Astrocyte of the spinal cord (primary cell): ENCODE results near the gene G6PC1.
"Not testable (repeated sequence)": the region's sequence is repeated elsewhere in the genome, so short reads cannot be mapped to it uniquely, and the experiment has no call there.

Source experiments
- DNase-seq: peaks from one replicate; pipeline ENCODE4 v3.0.0; 2011; ENCODE audit warnings: low read depth, low spot score
- H3K4me3 ChIP-seq: 2 replicates; pipeline ENCODE4 v1.5.1; 2011; ENCODE audit warnings: low read depth, mild to moderate bottlenecking, low read length, moderate library complexity
- CTCF ChIP-seq: IDR thresholded peaks from 2 replicates; pipeline ENCODE4 v1.5.1; 2012; ENCODE audit warnings: low read depth, mild to moderate bottlenecking, low read length, inconsistent platforms
- in situ Hi-C: cut with HindIII; loops from 2 replicates; pipeline ENCODE4 v1.10.0; 2017; ENCODE audit warnings: low sequenced_read_pairs

Gene G6PC1

GRCh38 chr17:42918902-42919521, 18.4 kb downstream of the G6PC1 start:
- no peak for DNase-seq
- in situ Hi-C loops, result no loop called here
- no peak for TF ChIP-seq CTCF
- no peak overlapping the region for H3K4me3 ChIP-seq

- H3K4me3 ChIP-seq, in situ Hi-C loops, DNase-seq: not testable (repeated sequence)
Measured at GRCh38 chr17:42919522-42920077, 19.0 kb downstream of the G6PC1 start.

- no peak overlapping the region for H3K4me3 ChIP-seq
- TF ChIP-seq CTCF, result no peak
- DNase-seq, result no peak
- in situ Hi-C loops, result no loop called here
Measured at GRCh38 chr17:42920106-42920900, 19.7 kb downstream of the G6PC1 start.

GRCh38 chr17:42920922-42921321, 20.3 kb downstream of the G6PC1 start:
- no peak for DNase-seq
- no peak overlapping the region for H3K4me3 ChIP-seq
- no peak for TF ChIP-seq CTCF
- in situ Hi-C loops, result no loop called here

GRCh38 chr17:42922294-42922693, 21.7 kb downstream of the G6PC1 start:
- H3K4me3 ChIP-seq, result no peak overlapping the region
- in situ Hi-C loops, result no loop called here
- TF ChIP-seq CTCF, result no peak
- DNase-seq, result no peak

GRCh38 chr17:42923472-42923871, 22.9 kb downstream of the G6PC1 start:
- in situ Hi-C loops, H3K4me3 ChIP-seq, DNase-seq: not testable (repeated sequence)

- TF ChIP-seq CTCF, result no peak
- in situ Hi-C loops, result no loop called here
- no peak for DNase-seq
- H3K4me3 ChIP-seq, result no peak overlapping the region
Measured at GRCh38 chr17:42924891-42925290, 24.3 kb downstream of the G6PC1 start.
